ENCODE measurements around the gene DYNC1I1.

The DYNC1I1 gene

DNA sequence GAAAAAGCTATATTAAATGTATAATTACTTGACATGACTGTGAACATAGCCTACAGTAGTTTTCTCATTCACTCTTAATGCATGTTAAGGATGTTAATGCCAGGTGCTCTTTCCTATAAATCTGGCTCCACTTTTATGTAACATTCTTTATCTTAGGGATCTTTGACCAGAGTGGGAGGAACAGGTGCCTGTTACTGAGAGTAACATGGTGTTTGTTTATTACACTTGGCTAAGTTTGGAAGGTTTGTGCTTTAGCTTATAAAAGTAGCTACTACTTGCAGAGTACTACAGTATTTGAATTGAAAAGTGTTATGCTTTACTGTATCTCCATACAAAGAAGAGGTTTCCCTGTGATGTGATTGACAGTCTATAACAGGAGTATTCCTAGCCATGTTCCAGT is 183.4 kb downstream of the DYNC1I1 start:
- no peak for DNase-seq

DNA sequence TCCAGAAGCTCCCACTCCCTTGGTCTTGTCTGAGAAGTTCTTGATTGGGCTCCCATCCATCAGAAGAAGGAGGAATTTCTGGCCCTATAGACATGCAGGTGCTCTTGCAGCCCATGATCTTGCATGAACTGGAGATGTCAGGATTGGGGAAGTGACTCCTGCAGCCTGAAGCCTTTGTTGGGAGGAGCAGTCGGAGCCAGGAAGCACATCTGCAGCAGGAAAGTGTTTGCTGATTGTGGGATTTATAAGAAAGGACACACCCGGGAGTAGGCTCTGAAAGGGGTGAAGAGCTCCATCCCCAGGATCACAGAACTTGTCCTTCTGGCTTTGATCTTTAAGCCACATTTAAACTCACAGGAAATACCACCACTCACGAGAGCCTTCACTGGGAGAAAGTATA is 185.2 kb downstream of the DYNC1I1 start:
- no peak for DNase-seq

DNA sequence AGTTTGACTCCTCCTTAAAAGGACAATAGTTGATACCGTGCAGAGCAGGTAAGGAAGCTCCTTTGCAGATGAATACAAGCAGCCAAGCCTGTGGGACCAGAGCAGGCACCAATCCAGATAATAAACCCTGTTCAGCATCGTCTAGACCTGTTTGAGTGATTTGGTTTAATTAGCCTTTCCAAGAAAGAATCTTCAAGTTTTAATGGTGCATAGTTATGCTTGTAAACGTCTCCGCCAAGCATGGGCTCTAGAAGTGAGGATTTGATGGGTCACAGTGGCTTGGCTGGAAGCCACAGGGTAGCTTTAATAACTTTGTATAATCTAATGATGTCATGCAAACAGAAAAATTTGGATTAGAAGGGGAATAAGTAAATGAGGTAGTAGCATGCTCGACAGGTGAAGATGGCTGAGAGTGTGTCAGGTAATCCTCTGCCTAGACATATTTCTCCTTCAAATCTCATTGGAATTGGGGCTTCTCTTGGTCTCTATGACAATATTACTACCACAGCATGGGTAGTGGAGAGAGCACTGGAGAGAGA is 188.4 kb downstream of the DYNC1I1 start:
- DNase-seq, result no peak

DNA sequence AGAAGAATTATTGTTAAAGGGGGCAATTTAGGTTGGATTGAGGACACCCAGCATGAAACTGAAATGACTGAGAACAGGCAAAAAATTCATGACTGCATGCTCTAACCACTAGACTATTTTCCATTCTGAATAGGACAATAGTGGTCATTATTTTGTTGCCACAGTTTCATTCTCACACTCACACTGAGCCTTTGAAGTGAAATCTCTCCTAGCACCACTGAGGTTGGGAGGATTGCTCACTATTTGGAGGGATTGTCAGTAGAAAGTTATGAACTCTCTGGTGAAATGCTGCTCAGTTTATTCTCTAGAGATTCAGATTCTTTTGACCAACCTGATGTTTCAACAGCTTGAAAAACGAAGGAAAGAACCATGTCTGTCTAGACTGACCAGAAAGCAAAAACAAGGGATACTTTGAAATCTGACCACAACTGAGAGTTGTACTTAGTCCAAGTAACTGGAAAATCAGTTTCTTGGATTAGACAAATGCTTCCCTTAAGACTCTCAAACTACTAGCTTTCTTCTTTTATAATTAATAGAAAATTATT is 191.2 kb downstream of the DYNC1I1 start:
- DNase-seq, result no peak

DNA sequence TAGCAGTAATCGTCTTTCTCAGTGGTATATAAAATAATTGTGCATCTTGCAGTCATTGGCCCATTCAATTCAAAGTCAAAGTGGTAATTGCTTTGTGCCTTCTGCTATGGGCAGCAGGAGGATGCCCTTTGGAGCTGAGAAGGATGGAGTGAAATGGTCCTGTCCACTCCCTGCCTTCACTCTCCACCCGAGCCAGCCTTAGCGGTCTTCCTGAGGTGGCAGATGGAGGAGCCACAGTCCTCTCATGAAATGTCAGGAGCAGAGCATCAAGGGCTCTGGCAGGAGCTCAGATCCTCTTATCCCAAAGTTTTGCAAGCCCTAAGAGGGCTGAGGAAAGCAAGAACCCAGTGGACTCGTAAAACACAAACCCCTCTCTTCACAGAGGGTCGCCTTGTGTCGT is 199.4 kb downstream of the DYNC1I1 start:
- no peak for DNase-seq

DNA sequence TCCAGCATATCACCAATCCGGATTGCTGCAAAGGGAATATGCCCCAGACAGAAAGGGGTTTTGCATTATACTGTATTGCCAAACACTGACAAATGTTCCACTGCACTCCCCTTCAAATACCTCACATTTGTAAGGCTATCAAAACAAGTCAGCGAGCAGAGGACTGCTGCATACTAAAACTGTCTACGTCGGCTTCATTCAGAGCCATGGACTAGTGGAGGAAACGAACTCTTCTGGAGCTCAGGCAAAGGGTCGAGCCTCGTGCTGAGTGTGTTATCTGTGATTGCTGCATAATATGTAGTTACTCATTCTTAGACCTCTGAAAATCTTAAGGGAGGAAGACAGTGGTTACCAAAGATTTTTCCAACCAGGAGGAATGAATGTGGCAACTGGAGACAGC is 200.2 kb downstream of the DYNC1I1 start:
- no peak for DNase-seq

DNA sequence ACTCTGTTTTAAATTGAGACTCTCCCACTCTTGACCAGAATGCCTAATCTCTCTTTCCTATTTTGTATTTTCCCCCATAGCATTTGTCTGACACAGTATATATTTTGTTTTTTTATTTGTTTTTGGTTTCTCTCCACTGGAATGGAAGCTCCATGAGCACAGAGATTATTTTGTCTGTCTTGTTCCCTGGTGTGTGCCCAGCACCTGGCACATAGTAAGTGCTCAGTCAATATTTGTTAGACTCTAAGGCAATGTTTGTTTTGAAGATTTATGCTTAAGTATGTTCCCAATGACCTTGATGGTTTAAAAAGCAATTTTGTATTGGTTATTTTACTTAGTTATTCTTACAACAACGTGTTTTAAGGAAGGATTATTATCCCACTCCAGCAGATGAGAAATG is 201.8 kb downstream of the DYNC1I1 start:
- DNase-seq, result no peak

DNA sequence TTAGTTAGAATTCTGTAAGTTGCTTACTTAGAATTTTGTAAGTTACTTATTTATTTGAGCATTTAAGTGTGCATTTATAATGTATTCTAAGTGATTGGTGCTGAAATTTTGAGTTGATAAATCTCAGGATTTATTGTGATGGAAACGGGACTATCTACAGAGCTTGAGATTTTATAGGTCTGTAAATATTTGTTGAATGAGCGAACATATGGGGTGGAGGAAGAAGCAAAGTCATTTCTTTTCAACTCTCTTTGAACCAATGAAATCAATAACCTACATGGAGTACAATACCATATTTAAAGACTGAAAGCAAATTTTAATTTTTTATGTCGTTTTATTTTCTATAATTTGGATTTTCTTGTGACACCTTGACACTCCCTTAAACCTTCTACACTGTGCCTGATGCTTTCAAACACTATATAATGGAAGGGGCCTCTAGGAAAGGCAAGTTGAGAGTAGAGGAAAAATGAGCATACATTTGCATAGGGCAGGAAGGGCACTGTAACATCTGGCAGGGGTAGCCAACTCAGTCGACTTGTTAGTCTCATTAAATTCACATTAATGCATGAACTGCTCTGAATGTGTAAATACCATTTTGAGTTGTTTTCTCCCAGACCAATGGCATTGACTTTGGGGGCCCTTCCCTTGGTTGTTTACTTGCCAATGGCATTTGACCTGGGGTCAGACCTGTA is 204.2 kb downstream of the DYNC1I1 start:
- no peak for DNase-seq

DNA sequence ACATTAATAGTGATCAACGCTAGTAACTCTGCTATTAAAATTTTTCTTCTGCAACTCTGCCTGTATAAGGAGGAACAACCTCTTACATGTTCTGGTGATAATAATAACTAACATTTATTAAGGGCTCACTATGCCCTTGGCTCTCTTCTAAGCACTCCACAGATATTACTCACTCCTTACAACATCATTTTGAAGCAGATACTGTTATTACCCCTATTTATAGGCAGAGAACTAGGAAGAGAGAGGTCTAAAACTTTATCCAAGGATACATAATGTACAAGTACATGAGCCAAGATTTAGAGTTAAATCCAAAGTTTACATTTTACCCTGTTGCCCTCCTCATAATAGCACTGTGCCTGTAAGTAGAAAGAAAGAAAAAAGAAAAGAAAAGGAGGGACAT is 205.6 kb downstream of the DYNC1I1 start:
- no peak for DNase-seq

DNA sequence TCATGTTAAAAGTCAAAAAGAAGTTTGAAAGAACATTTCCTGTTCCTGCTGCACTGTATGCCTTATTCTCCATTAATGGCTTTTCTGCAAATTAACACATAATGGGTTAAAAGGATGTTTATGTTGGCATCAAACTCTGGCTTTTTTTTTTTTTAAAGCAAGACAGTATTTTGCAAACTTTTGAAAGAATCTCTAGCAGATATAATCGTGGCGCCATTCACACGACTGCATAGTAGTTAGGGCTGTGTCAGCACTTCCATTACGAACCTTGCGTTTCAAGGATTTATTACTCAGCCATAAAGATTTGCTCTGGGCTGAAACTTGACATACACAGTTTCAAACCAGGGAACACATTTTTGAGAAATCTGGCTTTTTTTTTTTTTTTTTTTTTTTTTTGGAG is 207.8 kb downstream of the DYNC1I1 start:
- DNase-seq, result no peak

DNA sequence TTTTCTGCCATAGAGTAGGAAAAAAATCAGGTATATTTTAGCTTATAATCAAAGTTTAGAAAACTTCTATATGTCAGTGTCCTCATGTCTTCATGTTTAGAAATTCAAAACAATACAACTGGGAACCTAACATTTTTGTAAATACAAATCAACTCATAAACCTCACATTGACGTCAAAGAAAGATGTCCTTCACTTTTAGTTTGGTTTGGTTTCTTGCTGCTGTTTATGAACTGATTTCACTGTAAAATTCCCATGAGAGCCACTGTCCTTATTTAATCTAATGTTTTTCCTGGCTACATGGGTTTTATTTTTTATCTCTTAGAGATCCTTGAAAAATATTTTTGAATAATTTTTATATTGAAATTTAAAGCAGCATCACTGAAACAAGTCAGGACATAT is 208.4 kb downstream of the DYNC1I1 start:
- DNase-seq, result no peak

DNA sequence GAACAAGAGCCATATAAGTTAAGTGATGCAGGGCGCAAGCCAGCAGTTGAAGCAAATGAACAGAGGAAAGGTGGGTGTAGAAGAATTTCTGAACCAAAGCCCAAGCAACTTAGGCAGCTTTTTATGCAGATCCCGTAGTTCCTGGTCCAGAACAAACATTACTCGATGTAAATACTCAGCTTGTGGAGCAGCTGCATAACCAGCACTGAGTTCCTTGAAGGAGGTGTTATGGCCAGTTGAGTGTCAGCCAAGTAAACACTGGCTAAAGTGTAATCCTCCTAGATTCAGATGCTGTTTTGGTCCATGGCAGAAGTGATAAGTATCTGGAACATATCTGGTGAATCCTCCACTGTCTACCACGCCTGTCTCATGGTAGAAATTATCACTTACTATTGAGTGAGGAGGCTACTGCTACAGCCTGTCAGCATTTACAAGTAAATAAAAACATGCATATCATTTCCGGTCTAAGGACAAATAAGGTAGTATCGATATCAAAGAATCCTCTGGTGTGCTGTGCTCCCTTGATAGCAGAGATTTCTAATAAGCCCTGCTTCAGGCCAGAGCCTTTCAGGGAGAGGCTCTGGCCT is 213.9 kb downstream of the DYNC1I1 start:
- no peak for DNase-seq

DNA sequence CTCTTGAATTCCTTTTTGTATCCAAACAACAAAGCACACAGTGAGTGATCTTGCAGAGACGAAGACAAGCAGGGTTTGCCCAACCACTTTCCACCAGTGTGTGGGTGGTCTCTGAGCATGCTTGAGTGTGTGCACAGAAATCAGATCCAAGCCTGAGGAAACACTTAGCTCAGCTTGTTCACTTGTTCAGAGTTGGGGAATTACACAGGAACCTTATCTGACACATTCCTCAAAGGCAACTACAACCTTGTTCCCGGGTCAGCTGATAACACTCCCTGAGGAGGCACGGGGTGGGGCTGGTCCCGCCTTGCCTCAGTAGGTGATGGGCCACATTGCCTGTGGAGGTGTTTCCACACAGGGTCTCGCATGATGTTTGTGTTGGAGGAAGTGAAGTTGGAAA is 216.9 kb downstream of the DYNC1I1 start:
- DNase-seq, result peak in 3 of 56 donors; percentile 1 to 2 (median 1)

DNA sequence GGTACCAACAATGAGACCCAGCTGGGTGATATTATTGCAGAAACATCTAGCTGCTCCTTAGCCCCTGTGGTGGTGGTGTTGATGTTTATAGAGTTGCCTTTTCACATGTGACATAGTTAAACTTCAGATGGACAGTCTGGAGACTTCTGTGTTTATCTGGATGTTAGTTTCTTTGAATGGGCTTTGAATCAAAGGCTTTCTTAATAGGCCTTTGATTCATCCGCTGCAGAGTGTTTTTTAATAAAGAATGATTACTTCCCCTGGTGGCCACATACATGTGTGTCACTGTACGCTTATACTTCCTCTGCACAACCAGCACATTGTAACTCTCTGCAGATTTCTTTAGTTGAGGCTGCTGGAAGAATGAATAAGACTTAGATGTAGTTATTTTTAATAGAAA is 221.0 kb downstream of the DYNC1I1 start:
- DNase-seq, result no peak

DNA sequence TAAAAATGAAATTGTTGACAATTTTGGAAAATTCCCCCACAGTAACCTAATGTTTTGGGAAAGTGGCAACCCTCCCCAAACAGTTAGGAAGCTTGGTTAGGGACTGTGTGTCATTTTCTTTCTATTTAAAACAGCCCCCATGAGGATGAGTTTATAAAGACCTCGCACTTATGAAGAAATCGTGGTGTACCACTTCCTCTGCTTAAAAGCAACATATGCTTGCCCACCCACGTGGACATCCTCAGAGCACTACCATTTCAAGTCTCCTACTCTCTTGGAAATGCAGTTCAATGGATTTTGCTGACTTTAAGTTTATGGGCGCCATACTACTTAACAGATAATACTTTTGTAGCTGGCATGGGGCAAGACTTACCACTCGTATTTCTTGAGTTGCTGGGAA is 223.8 kb downstream of the DYNC1I1 start:
- no peak for DNase-seq

DNA sequence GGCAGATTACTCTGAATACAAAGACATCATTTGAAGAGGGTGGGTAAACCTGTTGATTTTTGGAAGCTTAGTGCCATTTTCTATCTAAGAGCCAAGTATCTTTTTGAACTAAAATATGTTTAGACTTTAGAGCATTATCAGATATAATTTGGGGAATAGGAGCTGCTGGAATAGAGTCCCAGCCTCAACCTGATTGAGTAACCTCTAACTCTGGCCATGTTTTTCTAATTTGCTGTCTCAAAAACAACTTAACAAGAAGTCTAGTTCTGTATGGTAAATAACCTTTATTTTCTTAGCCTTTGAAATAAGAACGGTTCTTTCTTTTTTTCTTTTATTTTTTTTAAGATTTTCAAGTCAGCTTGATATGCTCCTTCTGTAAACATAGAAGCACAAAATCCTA is 224.5 kb downstream of the DYNC1I1 start:
- no peak for DNase-seq

DNA sequence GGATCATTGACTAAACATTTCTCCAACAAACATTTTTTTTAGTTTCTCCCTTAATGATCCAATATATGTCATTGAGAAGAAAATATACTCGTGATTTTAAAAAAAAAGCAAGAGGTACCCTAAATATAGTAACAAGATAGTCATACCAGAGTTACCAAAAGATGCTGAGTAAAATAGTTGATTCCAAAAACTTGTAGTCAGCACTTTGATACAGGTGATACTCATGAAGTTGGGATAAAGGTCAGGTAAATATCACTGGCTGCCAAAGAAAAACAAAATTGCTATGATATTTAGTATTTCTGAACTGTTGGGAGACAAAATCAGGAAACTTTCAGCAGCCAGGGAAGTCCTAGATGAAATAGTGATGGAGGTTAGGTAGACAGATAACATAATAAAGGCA is 225.3 kb downstream of the DYNC1I1 start:
- no peak for DNase-seq

DNA sequence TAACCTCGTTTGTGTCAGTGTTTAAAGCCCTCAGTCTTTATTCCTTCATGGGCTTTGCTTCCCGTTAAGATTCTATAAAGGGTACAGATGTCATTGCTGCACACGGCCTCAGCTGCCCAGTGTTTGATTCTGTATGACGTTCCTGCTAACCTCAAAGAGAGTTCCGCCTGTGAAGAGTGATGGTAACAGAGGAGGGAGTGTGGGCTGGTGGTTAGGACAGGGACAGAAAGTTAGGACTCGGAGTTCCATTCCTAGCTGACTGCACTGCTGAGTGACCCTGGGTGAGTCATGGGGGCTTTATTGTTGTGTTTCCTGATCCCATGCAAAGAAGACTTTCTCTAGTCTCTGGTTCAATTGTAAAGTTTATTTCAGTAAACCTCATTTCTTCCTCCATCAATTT is 227.1 kb downstream of the DYNC1I1 start:
- no peak for DNase-seq

DNA sequence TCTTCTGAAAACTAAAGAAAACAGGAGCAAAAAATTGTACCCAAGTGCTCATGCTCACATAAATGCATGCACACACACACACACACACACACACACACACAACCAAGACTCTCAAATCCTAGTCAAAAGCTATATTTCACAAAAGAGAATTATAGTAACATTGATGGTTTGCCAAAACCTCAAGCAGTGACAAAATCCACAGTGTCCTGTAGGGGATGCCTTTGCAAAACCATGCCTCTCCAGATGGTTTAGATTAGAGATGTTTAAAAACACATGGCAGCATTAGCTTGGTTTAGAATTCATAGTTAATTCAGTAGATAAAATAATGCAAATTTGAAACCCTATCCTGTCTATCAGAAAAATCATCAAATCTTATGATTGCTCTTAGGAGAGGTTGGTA is 232.2 kb downstream of the DYNC1I1 start:
- no peak for DNase-seq

DNA sequence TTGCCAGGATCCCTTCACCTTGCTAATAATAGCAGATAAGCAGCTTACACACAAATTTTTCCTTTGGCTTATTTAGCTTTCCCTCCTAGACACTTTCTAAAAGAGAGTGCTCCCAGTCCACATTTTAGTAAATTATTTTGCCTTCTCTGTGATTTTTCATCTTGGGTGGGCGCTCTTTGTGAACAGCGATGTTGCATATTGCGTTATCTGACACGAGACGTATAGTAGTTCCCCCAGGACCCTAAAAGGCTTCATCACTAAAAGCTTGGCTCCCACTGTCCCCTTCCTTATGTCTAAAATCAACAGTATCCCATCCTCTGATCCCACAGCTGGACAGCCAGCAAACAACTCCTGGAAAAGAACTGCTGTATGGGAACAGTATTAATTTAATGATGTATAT is 232.9 kb downstream of the DYNC1I1 start:
- no peak for DNase-seq

DNA sequence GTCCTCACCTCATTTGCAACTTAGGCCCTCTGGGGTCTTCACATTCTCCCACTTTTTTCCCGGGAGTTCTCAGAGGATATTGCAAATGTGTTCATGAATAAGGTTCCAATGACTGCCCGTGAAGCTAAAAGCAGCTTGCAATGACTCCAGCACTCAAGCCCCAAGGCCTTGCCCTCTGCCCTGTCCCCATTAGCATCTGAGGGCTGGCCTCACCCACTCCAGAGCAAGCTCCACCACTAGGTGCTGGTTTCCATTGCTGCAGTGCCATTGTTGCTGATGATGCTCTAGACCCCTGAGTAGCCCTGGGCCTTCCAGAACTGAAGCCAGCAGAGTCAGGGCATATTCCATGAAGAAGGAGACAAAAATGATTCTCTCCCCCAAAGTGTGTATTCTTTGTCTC is 236.8 kb downstream of the DYNC1I1 start:
- DNase-seq, result no peak

DNA sequence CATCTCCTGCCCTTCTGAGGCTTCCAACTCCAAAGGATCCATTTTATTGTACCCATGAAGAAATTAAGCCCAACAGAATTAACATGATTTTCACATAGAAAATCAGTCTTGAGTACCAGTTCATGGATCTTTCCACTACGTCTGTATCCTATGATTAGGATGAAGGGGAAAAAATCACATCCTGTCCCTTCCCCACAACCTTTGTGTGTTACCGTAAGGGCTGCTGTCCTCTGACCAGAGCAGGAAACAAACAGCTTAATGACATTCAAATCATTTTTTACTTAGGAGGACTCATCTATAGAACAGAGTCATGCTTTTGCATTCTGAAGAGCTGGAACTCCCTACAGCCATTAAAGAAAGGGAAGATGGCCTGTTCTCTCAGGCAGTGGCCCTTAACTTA is 241.5 kb downstream of the DYNC1I1 start:
- DNase-seq, result no peak

DNA sequence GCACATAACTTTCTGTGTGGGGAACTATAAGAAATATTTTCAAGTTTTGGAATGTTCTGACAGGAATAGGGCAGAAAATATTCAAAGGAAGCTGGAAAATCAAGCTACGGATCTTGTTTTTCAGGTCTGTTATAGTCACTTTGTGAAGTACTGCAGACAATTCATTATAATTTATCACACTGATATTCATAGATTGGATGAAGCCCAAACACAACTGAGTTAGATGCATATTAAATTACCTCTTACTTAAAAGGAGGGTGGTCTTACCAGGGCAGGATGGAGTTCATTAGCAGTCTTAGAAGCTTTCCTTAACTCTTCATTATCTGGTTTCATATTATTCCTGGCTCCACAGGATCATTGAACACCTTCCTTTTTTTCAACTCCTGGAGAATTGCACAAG is 242.3 kb downstream of the DYNC1I1 start:
- no peak for DNase-seq

Measured in nucleus accumbens (tissue), 56 donors.